NCI-H1417 (cell line): ENCODE data around the gene UBE2J2.
A peak's percentile ranks its signal among the peaks of the same experiment; 100 is the strongest.

Source experiments
- DNase-seq, 3 experiments: peaks; one replicate each; lab custom pipeline; 2025; lab: John Stamatoyannopoulos, UW

Gene UBE2J2

GRCh38 chr1:1240822-1241587, 32.6 kb downstream of the UBE2J2 start:
- DNase-seq, result no peak

DNA sequence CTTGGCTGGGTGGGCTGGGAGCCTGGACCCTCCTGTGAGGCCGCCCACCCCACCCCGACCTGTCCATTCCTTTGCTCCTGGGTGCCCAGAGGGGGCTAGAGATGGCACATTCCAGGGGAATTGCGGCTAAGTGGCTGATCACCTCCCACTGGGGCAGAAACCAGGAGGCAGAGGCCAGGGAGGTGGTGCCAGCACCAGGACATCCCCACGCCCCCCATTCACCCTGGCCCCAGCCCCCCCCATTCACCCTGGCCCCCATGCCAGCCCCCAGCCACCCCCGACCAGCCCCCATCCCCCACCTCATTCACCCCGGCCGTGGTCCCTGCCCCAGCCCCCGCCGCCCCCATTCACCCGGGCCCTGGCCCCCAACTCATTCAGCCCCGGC, 33.3 kb downstream of the UBE2J2 start:
- DNase-seq, result no peak

DNA sequence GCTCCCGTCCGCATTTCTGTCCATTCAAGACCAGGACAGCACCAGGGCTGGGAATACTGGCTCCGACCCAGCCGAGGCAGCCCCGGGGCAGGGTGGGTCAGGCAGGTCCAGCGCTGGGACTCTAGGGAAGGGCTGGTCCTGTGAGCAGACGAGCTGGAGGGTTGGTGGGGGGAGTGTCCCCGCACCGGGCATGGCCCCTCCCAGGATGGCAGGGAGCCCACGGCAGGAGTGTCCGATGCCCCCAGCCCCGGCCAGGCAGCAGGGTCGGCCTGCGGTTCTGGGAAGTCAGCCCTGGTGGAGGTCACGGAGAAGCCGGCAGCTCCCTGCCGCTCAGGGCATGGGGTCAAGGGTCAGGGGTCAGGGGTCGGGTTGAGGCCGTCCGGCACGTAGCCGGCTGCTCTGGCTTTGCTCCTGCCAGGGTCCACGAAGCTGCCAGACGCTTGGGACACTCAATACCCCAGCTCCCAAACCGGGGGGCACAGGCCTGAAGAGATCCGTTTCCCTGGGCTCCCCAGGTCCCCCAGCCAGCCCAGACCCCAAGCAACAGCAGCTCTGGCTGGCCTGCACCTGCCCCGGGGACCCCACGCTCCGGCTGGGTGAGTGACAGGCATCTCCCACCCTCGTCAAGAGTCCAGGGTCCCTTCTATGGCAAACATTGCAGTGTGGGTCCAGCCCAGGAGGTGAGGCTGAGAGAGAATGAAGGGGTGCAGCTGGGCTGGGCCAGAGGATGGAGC, 33.9 kb downstream of the UBE2J2 start:
- DNase-seq, result no peak

DNA sequence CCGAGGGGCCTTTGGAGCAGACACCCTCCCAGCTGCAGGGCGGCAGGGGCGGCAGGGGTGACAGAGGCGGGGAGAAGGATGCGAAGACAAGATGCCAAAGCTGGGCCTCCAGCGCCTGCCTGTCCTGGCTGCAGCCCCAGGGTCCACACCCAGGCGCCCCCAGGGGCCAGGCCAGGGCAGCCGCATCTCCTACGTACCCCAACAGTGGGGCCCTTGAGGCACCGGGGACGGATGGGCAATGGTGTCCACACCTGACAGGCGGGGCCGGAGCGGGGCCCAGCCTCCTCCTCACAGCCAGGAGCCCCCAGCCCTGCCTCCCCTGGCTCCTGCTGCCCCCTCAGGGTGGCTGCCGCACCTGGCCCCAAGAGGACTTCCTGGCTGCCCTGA, 34.4 kb downstream of the UBE2J2 start:
- DNase-seq, result no peak

DNA sequence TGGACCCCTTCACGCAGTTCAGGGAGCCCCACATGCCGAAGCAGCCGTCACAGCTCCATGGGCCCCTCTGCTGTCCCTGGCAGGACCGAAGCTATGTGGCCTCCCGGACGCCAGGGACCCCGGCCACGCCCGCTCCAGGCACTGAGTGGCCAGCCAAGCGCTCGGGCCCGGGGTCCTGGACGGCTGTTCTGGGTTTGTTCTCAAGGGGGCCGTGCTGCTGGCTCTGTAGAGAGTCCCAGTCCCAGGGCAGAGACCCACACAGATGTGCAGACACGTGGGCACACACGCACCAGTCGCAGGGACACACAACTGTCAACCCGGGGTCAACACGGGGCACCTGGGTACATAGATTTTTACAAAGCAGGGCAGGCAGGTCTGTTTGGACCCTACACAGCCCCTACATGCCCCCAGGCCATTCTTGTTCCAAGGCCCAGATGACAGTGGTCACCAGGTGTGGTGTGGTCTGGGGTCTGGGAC, 34.9 kb downstream of the UBE2J2 start:
- DNase-seq, result no peak

- no peak for DNase-seq
Measured at GRCh38 chr1:1237874-1238701, 35.6 kb downstream of the UBE2J2 start.

DNA sequence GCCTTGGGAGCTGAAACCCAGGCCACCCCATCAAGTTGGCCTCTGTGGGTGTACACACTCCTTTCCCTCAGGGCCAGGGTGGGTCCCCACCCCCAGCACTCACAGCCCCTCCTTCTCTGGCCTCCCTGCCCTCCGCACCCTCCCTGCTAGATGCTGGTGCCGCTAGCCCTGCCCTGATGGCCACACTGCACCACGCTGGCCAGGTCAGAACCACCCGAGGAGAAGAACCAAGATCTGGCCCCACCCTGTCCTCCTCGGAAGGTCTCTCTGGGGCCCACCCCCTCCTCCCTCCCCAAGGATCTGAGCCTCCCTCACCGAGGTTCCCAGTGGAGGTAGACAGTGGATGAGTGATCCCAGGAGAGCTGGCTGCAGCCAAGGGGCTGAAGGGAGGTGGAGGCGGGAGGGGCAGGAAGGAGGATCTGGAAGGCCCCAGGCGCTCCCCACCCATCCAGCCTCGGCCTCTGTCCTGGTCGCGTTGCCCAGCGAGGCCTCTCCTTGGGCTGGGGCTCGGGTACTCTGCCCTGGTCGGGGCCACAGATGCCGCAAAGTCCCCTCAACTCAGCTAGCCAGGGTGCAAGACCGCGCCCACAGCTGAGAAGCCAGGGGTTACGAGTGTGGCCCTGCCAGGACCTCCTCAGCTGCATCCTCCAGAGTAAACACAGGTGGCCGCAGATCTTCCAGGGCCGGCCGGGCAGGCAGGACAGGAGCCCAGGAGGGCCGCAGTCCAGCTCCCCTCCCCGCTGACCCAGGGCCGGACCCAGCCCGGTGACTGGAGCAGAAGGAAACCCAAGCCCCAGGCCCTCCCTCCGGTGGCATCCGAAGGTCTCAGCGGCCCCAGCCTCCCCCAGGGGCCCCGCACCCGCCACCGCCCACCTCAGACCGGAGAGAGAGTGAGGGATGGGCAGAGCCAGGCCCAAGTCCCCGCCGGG, 36.4 kb downstream of the UBE2J2 start:
- DNase-seq, result peak in 1 of 3 experiments; percentile 21

- no peak for DNase-seq
Measured at GRCh38 chr1:1236176-1236763, 37.4 kb downstream of the UBE2J2 start.

GRCh38 chr1:1235016-1235744, 38.5 kb downstream of the UBE2J2 start:
- no peak for DNase-seq

- DNase-seq, result no peak
Measured at GRCh38 chr1:1234180-1234808, 39.4 kb downstream of the UBE2J2 start.

- no peak for DNase-seq
Measured at GRCh38 chr1:1233567-1233892, 40.1 kb downstream of the UBE2J2 start.

DNA sequence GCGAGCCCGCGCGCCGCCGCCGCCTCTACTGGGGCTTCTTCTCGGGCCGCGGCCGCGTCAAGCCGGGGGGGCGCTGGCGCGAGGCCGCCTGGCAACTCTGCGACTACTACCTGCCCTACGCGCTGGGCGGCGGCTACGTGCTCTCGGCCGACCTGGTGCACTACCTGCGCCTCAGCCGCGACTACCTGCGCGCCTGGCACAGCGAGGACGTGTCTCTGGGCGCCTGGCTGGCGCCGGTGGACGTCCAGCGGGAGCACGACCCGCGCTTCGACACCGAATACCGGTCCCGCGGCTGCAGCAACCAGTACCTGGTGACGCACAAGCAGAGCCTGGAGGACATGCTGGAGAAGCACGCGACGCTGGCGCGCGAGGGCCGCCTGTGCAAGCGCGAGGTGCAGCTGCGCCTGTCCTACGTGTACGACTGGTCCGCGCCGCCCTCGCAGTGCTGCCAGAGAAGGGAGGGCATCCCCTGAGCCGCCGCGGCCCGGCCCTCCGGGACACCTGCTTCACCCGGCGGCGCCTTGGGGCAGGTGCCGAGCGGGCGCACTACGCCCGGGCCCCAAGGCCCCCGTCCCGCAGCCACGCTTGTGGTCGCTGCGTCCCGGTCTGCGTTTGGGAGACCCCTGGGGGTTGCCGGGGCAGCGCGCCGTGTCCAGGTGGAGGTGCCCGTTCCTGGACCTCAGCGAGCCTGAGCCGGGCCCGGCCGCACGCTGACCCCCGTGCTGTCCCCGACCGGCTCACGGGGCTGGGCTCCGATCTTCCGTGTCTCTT, 40.7 kb downstream of the UBE2J2 start:
- peak in 2 of 3 experiments; percentile 46 to 68 for DNase-seq

DNA sequence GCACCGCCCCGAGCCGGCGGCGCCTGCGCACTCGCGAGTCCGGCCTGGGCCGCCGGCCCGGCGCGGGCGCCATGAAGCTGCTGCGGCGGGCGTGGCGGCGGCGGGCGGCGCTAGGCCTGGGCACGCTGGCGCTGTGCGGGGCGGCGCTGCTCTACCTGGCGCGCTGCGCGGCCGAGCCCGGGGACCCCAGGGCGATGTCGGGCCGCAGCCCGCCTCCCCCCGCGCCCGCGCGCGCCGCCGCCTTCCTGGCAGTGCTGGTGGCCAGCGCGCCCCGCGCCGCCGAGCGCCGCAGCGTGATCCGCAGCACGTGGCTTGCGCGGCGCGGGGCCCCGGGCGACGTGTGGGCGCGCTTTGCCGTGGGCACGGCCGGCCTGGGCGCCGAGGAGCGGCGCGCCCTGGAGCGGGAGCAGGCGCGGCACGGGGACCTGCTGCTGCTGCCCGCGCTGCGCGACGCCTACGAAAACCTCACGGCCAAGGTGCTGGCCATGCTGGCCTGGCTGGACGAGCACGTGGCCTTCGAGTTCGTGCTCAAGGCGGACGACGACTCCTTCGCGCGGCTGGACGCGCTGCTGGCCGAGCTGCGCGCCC, 41.4 kb downstream of the UBE2J2 start, which contains the start of gene B3GALT6:
Gene B3GALT6, plus strand, starts transcription at position 30 of the 588 bp plus-strand sequence. Its CDS starts 42 bp downstream, at position 72.
- peak in 2 of 3 experiments; percentile 64 to 80 for DNase-seq

GRCh38 chr1:1231400-1232207, 42.0 kb downstream of the UBE2J2 start, which contains the start of gene SDF4:
Gene SDF4 (minus strand): TSS chr1:1232001. CDS start chr1:1228772, 3,229 bp downstream.
- peak; percentile 96 to 98 (median 97) for DNase-seq

GRCh38 chr1:1230656-1231399, 42.8 kb downstream of the UBE2J2 start:
- DNase-seq, result peak in 1 of 3 experiments; percentile 26

DNA sequence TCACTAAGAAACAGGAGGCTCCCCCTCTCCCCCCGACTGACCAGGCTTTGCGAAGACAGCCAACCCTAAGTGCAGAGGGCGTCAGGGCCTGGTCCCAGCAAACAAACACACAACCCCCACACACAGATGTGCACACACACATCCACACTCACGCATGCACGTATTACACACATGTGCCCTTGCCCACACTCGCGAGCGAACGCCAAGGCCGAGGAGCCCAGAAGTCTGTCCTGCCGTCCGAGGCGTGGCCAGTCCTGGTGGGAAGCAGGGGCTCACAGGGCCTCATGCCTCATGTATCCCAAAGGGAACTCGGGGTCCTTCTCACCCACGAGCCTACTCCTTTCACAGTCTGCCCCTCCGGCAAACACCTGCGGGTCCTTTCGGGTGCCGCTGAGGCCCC, 43.9 kb downstream of the UBE2J2 start:
- DNase-seq, result no peak
